Measurements from ENCODE around the gene FAF2. TPM values are rescaled to one million over a fixed set of nuclear protein-coding genes. Genes with fewer than 3 reads are reported as not detected.

The FAF2 gene
- polyA plus RNA-seq, 1 experiment = 68.7 TPM

DNA sequence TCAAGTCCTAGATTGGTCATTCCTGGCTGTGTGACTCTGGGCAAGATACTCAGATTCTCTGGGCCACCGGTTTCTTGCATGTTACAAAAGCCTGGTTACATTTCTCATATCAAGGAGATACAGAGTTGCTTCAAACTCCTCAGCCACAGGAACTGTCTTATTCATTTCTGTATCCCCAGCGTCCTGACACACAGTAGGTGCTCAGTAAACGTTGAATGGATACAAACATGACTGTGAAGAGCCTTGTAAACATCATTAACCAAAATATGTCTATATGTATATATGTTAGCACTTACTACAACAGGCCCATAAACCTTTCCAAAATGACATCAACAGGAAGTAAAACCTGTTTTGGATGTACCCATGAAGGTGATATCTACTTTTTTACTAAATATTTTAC is 33.5 kb upstream of the FAF2 start:
- ChIA-PET CTCF (interaction anchor here (1.7 to 2.3 kb wide), 2 partner anchors 12 to 33 kb away, joined by 5 to 14 read pairs; partner anchors contain the start of gene FAF2), POLR2A (interaction anchor here (0.7 kb wide), 1 partner anchor 92 kb away, joined by 3 read pairs; no protein-coding TSS in a partner anchor)
- DNase-seq (ENCODE audit: low read depth, low spot score) = no peak
- Histone ChIP-seq H3K4me3 (ENCODE audit: low read depth, low read length) (no peak overlapping the region), H3K27me3 (ENCODE audit: control insufficient read depth, insufficient read depth, low read length) (no peaks in the 10 kb centered on the region), H3K27ac (ENCODE audit: low read depth, low read length) (no peak overlapping the region), H3K9me3 (ENCODE audit: control insufficient read depth, insufficient read depth, low read length) (no peaks in the 10 kb centered on the region; the same call in 1 of the 2 replicates)
- TF ChIP-seq, protein P1, sequence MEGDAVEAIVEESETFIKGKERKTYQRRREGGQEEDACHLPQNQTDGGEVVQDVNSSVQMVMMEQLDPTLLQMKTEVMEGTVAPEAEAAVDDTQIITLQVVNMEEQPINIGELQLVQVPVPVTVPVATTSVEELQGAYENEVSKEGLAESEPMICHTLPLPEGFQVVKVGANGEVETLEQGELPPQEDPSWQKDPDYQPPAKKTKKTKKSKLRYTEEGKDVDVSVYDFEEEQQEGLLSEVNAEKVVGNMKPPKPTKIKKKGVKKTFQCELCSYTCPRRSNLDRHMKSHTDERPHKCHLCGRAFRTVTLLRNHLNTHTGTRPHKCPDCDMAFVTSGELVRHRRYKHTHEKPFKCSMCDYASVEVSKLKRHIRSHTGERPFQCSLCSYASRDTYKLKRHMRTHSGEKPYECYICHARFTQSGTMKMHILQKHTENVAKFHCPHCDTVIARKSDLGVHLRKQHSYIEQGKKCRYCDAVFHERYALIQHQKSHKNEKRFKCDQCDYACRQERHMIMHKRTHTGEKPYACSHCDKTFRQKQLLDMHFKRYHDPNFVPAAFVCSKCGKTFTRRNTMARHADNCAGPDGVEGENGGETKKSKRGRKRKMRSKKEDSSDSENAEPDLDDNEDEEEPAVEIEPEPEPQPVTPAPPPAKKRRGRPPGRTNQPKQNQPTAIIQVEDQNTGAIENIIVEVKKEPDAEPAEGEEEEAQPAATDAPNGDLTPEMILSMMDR (IDR thresholded peaks at IDR 0.05; ENCODE audit: low read depth, low read length) = no peak

DNA sequence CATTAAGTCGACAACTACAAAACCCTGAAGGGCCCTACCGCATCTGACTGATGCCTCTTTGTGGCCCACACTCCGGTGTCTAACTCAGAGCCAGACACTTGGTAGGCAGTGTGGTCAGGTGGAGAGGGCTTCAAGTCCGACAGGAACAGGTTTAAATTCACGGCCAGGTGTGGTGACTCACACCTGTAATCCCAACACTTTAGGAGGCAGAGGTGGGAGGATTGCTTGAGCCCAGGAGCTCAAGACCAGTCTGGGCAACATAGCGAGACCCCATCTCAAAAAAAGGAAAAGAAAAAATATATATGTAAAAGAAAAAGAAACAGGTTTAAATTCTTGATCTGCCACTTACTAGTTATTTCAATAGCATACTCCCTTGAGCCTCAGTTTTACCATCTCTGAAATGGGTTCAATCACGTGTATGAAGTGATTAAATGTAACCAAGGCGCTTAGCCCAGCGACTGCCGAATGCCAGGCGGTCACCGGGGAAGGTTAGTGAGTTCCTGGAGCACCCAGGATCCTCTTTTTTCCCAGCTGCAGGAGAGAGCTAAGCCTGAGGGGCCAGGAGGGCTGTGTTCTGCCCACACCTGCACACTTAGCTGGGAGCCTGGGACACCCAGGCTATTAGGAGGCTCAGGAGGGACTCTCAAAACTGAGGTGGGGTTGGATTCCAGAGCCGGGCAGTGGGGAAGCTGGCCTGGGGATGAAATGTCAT is 32.8 kb upstream of the FAF2 start:
- no peak for DNase-seq (ENCODE audit: low read depth, low spot score)
- no peaks in the 10 kb centered on the region; the same call in 1 of the 2 replicates for H3K9me3 ChIP-seq (ENCODE audit: control insufficient read depth, insufficient read depth, low read length)
- no peaks in the 10 kb centered on the region for H3K27me3 ChIP-seq (ENCODE audit: control insufficient read depth, insufficient read depth, low read length)
- peak overlapping the region; percentile 76 for H3K4me3 ChIP-seq (ENCODE audit: low read depth, low read length)
- POLR2A ChIA-PET = interaction anchor here (1.5 to 2.0 kb wide), 3 partner anchors 32 to 122 kb away, joined by 3 to 15 read pairs (median 9); partner anchors contain the start of genes FAF2 and RNF44
- TF ChIP-seq, protein P1 (IDR thresholded peaks at IDR 0.05; ENCODE audit: low read depth, low read length) = no peak
- no peak overlapping the region for H3K27ac ChIP-seq (ENCODE audit: low read depth, low read length)
- CTCF ChIA-PET = interaction anchor here (0.6 to 2.3 kb wide), 10 partner anchors 11 to 243 kb away, joined by 3 to 14 read pairs (median 4); partner anchors contain the start of gene FAF2

DNA sequence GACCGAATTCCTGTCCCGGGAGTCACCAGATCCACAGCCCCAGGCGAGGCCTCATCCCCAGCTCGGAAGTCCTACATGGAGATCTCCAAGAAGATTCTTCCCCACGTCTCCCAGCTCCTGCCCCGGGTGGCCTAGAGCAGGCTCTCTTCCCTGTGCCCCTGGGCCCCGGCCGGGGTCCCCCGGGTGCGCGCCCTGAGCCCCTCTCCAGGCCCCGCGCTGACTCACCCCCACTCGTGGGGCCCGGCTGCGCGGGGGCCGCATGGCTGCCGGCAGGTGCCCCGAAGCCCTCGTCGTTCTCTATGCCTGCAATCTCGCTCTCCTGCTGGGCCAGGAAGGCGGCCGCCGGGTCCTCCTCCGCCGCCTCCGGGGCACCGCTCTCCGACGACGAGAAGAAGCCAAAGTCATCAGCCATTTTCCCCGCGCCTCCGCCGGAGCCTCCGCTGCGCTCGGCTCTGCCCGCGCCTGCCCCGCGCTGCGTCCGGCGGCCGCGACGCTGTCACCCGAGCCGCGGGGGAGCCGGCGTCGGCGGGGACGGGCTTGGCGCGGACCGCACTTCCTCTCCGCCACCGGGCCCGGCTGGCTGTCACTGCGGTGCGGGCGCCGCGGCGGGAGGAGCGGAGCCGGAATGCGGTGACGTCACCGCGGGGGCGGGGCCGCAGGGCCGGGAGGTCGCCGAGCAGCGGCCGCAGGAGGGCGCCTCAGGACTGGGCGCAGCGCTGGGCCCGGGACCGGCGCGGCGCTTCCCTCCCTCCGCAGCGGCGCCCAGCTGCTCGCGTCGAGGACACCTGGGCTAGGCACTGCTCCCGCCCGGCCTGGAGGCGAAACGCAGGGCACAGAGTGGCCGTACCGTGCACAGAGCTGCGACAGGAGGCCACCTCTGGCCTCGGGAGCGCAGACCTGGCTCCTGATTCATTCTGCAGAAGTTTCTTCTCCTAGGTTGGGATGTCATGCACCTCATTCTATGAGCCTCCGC is 31.9 kb upstream of the FAF2 start, which contains the start of gene CLTB:
CLTB (minus strand) TSS at position 588 of the 973 bp plus-strand sequence; CDS start at position 412, 176 bp downstream.
- Histone ChIP-seq H3K4me3 (ENCODE audit: low read depth, low read length) (peak within 1 kb of the TSS; percentile 76), H3K9me3 (ENCODE audit: control insufficient read depth, insufficient read depth, low read length) (no peaks in the 10 kb centered on the region; the same call in 1 of the 2 replicates), H3K27ac (ENCODE audit: low read depth, low read length) (peak within 1 kb of the TSS; percentile 39), H3K27me3 (ENCODE audit: control insufficient read depth, insufficient read depth, low read length) (no peaks in the 10 kb centered on the region)
- ChIA-PET CTCF (interaction anchor here (0.6 to 2.3 kb wide), 23 partner anchors 8 to 242 kb away, joined by 3 to 14 read pairs (median 4); partner anchors contain the start of genes EIF4E1B, FAF2 and SNCB), POLR2A (interaction anchor here (1.5 to 2.0 kb wide), 3 partner anchors 31 to 121 kb away, joined by 3 to 15 read pairs (median 9); partner anchors contain the start of genes FAF2 and RNF44)
- no peak for DNase-seq (ENCODE audit: low read depth, low spot score)
- TF ChIP-seq, protein P1 (IDR thresholded peaks at IDR 0.05; ENCODE audit: low read depth, low read length) = peak; percentile 43

DNA sequence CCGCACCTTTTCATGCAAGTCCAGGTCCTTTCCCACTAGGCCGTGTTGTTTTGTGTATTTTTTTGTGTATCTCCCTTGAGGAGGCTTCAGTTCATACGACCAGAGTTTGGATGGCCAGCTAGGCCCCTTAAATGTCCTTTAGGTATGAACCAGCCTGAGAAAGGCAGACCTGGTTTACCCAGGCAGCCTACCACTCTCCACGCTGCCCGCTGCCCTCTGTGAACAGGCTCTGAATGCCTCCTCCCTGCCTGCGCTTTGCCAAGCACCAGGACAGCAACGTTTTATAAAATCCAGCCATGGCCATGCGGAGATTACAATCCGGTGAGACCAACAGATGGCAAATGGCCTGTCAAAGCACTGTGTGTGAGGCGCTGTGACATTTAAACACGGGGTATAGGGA is 31.2 kb upstream of the FAF2 start:
- TF ChIP-seq, protein P1 (IDR thresholded peaks at IDR 0.05; ENCODE audit: low read depth, low read length) = no peak
- POLR2A ChIA-PET = interaction anchor here (1.9 to 2.0 kb wide), 2 partner anchors 30 to 120 kb away, joined by 9 to 15 read pairs; partner anchors contain the start of genes FAF2 and RNF44
- CTCF ChIA-PET = interaction anchor here (0.6 to 2.3 kb wide), 17 partner anchors 9 to 241 kb away, joined by 3 to 14 read pairs (median 4); partner anchors contain the start of genes EIF4E1B, FAF2, RNF44 and SNCB
- DNase-seq (ENCODE audit: low read depth, low spot score) = no peak
- Histone ChIP-seq H3K9me3 (ENCODE audit: control insufficient read depth, insufficient read depth, low read length) (no peaks in the 10 kb centered on the region; the same call in 1 of the 2 replicates), H3K27me3 (ENCODE audit: control insufficient read depth, insufficient read depth, low read length) (no peaks in the 10 kb centered on the region), H3K4me3 (ENCODE audit: low read depth, low read length) (peak overlapping the region; percentile 46; the same call in 1 of the 2 replicates), H3K27ac (ENCODE audit: low read depth, low read length) (no peak overlapping the region)

Measured in AG04450 (cell line).